ENCODE measurements around the gene POU4F2. TPM values are rescaled to one million over a fixed set of nuclear protein-coding genes. Genes with fewer than 3 reads are reported as not detected.
"Not testable (repeated sequence)": the region's sequence is repeated elsewhere in the genome, so short reads cannot be mapped to it uniquely, and the experiment has no call there.

Gene POU4F2
- total and polyA plus RNA-seq, 4 donors = not detected

DNA sequence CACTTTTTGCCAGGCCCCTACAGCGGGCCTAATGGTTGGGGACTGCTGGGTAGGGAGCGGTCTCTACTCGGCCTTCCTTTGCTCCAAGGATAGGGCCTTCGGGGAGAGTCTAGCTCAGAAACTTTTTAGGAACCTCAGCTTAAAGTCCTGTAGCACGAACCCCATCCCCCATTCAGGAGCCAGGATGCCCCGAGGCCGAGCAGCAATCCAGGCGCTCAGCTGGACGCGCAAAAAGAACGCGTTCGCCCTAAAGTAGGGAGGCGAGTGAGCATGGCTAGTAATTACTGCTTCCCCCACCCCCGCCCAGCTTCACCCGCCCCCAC, 9.7 kb downstream of the POU4F2 start:
- no peak for DNase-seq
- peaks cover 0 to 1% of the 10 kb centered on the region in 2 donors for H3K27me3 ChIP-seq (ENCODE audit: control insufficient read depth in 1 of 2, insufficient read depth in 2 of 2, low read length in 1 of 2)
- H3K27ac ChIP-seq (ENCODE audit: low read depth in 1 of 2, low read length in 2 of 2) = no peak overlapping the region
- H3K36me3 ChIP-seq (ENCODE audit: control insufficient read depth in 1 of 2, insufficient read depth in 2 of 2, low read length in 1 of 2) = no peaks in the 10 kb centered on the region
- ATAC-seq (ENCODE audit: low FRiP score) = no peak
- H3K9me3 ChIP-seq (ENCODE audit: control insufficient read depth, low read length) = no peaks in the 10 kb centered on the region
- 1 to 3% methylated on average over 15 to 16 of the region's 16 CpGs for WGBS, 2 donors
- H3K4me1 ChIP-seq (ENCODE audit: control insufficient read depth in 1 of 2, insufficient read depth in 2 of 2, low read length in 2 of 2) = no peaks in the 10 kb centered on the region
- H3K4me3 ChIP-seq (ENCODE audit: low read length in 2 of 2) = no peak overlapping the region
- intact Hi-C loops (cut with DNase I) = no loop called here

DNA sequence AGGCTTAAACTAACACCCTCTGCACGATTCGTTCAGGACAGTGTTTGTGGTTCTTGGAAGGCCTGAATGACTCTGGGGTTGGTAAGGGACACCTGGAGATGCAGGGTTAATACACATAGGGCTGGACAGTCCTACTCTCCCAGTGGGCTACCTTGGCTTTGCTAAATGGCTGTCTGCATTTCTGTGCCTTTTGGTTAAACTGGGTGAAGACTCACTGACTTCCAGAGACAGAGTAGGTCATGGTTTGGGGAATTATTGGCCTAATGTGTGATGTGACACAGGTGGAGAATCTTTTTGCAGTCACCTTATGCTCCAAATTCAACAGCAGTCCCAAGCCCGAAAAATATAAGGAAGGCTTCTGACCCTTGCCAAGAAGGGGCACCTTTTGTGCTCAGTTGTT, 10.5 kb downstream of the POU4F2 start:
- Histone ChIP-seq H3K36me3 (ENCODE audit: control insufficient read depth in 1 of 2, insufficient read depth in 2 of 2, low read length in 1 of 2) (no peaks in the 10 kb centered on the region), H3K9me3 (ENCODE audit: control insufficient read depth, low read length) (no peaks in the 10 kb centered on the region), H3K27ac (ENCODE audit: low read depth in 1 of 2, low read length in 2 of 2) (no peak overlapping the region), H3K4me3 (ENCODE audit: low read length in 2 of 2) (no peak overlapping the region), H3K27me3 (ENCODE audit: control insufficient read depth in 1 of 2, insufficient read depth in 2 of 2, low read length in 1 of 2) (peaks cover 0 to 1% of the 10 kb centered on the region in 2 donors), H3K4me1 (ENCODE audit: control insufficient read depth in 1 of 2, insufficient read depth in 2 of 2, low read length in 2 of 2) (no peaks in the 10 kb centered on the region)
- no peak for ATAC-seq (ENCODE audit: low FRiP score)
- 14% methylated on average over 3 of the region's 3 CpGs for WGBS, 2 donors
- intact Hi-C loops (cut with DNase I) = no loop called here
- no peak for DNase-seq

DNA sequence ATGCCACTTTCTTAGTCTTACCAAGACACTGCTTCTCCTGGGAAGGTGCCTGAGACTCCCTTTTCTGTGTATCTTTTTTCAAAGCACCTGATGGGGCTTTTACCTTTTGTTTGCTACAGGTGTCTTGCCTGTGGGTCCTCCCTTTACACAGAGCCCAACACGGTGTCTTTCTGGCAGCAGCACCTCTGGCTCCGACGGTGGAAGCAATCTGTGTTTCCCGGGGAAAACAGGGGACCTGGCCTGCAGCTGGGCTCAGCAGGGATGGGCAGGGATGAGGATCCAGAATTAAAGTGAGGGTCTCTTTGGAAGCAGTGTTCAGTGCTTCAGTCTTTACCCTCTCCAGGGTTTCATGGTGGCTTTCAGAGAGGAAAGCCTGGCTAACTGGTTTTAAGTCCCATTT, 11.3 kb downstream of the POU4F2 start:
- intact Hi-C loops (cut with DNase I) = no loop called here
- ATAC-seq (ENCODE audit: low FRiP score) = no peak
- DNase-seq = no peak
- H3K27me3 ChIP-seq (ENCODE audit: control insufficient read depth in 1 of 2, insufficient read depth in 2 of 2, low read length in 1 of 2) = peaks cover 0 to 1% of the 10 kb centered on the region in 2 donors
- no peak overlapping the region for H3K4me3 ChIP-seq (ENCODE audit: low read length in 2 of 2)
- 0 to 2% methylated on average over 4 of the region's 4 CpGs for WGBS, 2 donors
- H3K9me3 ChIP-seq (ENCODE audit: control insufficient read depth, low read length) = no peaks in the 10 kb centered on the region
- no peaks in the 10 kb centered on the region for H3K36me3 ChIP-seq (ENCODE audit: control insufficient read depth in 1 of 2, insufficient read depth in 2 of 2, low read length in 1 of 2)
- no peaks in the 10 kb centered on the region for H3K4me1 ChIP-seq (ENCODE audit: control insufficient read depth in 1 of 2, insufficient read depth in 2 of 2, low read length in 2 of 2)
- H3K27ac ChIP-seq (ENCODE audit: low read depth in 1 of 2, low read length in 2 of 2) = no peak overlapping the region

DNA sequence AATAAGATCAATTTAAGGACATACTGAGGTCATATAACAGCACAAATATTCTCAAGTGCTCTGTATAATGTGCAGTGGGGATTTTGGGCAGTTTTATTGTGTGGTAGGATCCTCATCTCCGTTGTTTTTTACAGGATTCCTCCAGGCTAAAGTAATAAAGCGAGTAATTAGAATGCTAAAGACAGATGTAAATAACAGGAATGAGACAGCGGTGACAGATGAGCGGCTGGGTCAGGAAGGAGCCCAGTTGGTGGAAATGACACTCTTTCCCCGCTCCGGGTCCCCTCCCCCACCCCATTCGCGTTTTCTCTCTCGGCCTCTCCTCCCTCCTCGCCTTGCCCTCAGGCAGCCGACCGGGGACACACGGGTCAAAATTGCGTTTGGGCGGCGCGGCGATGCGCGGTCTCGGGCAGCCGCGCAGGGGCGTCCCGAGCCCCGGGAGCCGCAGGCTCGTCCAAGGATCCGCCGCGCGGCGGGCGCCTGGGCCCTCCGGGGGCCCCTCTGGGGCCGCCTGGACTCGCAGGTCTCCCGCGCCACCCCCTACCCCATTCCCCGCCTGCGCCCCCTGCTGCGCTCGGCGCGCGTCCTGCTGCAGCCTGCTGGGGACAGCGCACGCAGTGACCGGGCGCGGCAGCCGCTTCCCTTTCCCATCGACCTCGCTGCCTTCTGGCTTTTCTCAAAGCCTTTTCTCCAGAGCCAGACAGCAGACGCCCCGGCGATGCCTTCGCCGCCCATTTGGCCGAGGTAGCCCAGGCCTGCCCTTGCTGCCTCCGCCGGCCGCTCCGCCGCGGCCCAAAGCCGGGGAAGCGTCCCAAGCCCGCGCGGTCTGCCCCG, 16.2 kb downstream of the POU4F2 start:
- ATAC-seq (ENCODE audit: low FRiP score) (peak; percentile 60), DNase-seq (peak in 1 of 2 donors; percentile 71)
- H3K27ac ChIP-seq (ENCODE audit: low read depth in 1 of 2, low read length in 2 of 2) = no peak overlapping the region
- peaks cover 0 to 3% of the 10 kb centered on the region in 2 donors for H3K27me3 ChIP-seq (ENCODE audit: control insufficient read depth in 1 of 2, insufficient read depth in 2 of 2, low read length in 1 of 2)
- H3K9me3 ChIP-seq (ENCODE audit: control insufficient read depth, low read length) = no peaks in the 10 kb centered on the region
- peak overlapping the region; percentile 3 to 28 for H3K4me3 ChIP-seq (ENCODE audit: low read length in 2 of 2)
- WGBS, 2 donors = 1% methylated on average over 67 to 72 of the region's 72 CpGs
- intact Hi-C loops (cut with DNase I) = no loop called here
- H3K36me3 ChIP-seq (ENCODE audit: control insufficient read depth in 1 of 2, insufficient read depth in 2 of 2, low read length in 1 of 2) = no peaks in the 10 kb centered on the region
- H3K4me1 ChIP-seq (ENCODE audit: control insufficient read depth in 1 of 2, insufficient read depth in 2 of 2, low read length in 2 of 2) = no peaks in the 10 kb centered on the region

DNA sequence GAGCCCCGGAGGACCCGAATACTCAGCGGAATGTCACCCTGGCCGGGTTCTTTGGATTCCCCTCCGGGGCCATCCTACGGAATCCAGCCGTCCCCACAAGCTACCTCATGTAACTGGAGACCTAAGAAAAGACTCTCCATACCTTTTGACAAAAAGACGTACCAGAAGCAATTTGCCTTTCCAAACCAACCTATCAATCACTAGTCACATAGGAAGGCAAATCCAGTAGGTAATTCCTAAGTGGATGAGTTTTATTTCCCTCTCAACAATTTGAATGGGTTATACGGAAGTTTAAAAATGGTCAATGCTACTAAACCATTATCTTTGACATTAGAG, 16.8 kb downstream of the POU4F2 start:
- DNase-seq (no peak), ATAC-seq (ENCODE audit: low FRiP score) (no peak)
- H3K36me3 ChIP-seq (ENCODE audit: control insufficient read depth in 1 of 2, insufficient read depth in 2 of 2, low read length in 1 of 2) = no peaks in the 10 kb centered on the region
- H3K4me1 ChIP-seq (ENCODE audit: control insufficient read depth in 1 of 2, insufficient read depth in 2 of 2, low read length in 2 of 2) = no peaks in the 10 kb centered on the region
- 8 to 9% methylated on average over 9 of the region's 9 CpGs for WGBS, 2 donors
- H3K4me3 ChIP-seq (ENCODE audit: low read length in 2 of 2) = peak overlapping the region in 1 of 2 donors; percentile 28
- intact Hi-C loops (cut with DNase I) = no loop called here
- no peaks in the 10 kb centered on the region for H3K9me3 ChIP-seq (ENCODE audit: control insufficient read depth, low read length)
- H3K27ac ChIP-seq (ENCODE audit: low read depth in 1 of 2, low read length in 2 of 2) = no peak overlapping the region
- peaks cover 0 to 3% of the 10 kb centered on the region in 2 donors for H3K27me3 ChIP-seq (ENCODE audit: control insufficient read depth in 1 of 2, insufficient read depth in 2 of 2, low read length in 1 of 2)

DNA sequence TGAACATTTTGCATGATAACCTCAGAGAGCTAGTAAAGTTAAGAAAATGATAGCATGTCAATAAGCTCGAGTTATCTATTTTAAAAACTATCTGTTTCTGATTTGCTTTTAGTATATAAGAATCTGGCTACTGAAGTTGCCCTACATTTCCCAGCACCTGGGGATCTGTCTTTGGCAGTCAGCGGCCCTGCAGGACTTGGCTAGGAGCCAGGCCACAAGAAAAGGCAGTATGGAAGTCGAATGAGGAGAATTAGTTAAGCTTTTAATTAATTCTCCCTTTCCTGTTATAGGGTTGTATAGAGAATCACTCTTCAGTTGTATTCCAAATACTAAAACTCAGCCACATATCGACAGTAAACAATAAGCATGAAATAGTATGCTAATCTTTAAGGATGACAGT, 22.7 kb downstream of the POU4F2 start:
- WGBS, 2 donors = 56 to 57% methylated on average over 4 of the region's 4 CpGs
- Histone ChIP-seq H3K9me3 (ENCODE audit: control insufficient read depth, low read length) (peaks cover 1% of the 10 kb centered on the region), H3K36me3 (ENCODE audit: control insufficient read depth in 1 of 2, insufficient read depth in 2 of 2, low read length in 1 of 2) (no peaks in the 10 kb centered on the region), H3K27ac (ENCODE audit: low read depth in 1 of 2, low read length in 2 of 2) (no peak overlapping the region), H3K4me1 (ENCODE audit: control insufficient read depth in 1 of 2, insufficient read depth in 2 of 2, low read length in 2 of 2) (no peaks in the 10 kb centered on the region), H3K27me3 (ENCODE audit: control insufficient read depth in 1 of 2, insufficient read depth in 2 of 2, low read length in 1 of 2) (peaks cover 0 to 2% of the 10 kb centered on the region in 2 donors), H3K4me3 (ENCODE audit: low read length in 2 of 2) (no peak overlapping the region)
- intact Hi-C loops (cut with DNase I) = no loop called here
- ATAC-seq (ENCODE audit: low FRiP score) (no peak), DNase-seq (no peak)

DNA sequence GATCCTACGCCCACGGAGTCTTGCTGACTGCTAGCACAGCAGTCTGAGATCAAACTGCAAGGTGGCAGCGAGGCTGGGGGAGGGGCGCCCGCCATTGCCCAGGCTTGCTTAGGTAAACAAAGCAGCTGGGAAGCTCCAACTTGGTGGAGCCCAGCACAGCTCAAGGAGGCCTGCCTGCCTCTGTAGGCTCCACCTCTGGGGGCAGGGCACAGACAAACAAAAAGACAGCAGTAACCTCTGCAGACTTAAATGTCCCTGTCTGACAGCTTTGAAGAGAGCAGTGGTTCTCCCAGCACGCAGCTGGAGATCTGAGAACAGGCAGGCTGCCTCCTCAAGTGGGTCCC, 25.2 kb downstream of the POU4F2 start:
- H3K27ac ChIP-seq (ENCODE audit: low read depth in 1 of 2, low read length in 2 of 2); H3K4me3 ChIP-seq (ENCODE audit: low read length in 2 of 2); H3K4me1 ChIP-seq (ENCODE audit: control insufficient read depth in 1 of 2, insufficient read depth in 2 of 2, low read length in 2 of 2); H3K36me3 ChIP-seq (ENCODE audit: control insufficient read depth in 1 of 2, insufficient read depth in 2 of 2, low read length in 1 of 2); ATAC-seq (ENCODE audit: low FRiP score); H3K9me3 ChIP-seq (ENCODE audit: control insufficient read depth, low read length); H3K27me3 ChIP-seq (ENCODE audit: control insufficient read depth in 1 of 2, insufficient read depth in 2 of 2, low read length in 1 of 2); DNase-seq; intact Hi-C loops (cut with DNase I): not testable (repeated sequence)
- WGBS, 2 donors = 57 to 60% methylated on average over 5 to 6 of the region's 6 CpGs

DNA sequence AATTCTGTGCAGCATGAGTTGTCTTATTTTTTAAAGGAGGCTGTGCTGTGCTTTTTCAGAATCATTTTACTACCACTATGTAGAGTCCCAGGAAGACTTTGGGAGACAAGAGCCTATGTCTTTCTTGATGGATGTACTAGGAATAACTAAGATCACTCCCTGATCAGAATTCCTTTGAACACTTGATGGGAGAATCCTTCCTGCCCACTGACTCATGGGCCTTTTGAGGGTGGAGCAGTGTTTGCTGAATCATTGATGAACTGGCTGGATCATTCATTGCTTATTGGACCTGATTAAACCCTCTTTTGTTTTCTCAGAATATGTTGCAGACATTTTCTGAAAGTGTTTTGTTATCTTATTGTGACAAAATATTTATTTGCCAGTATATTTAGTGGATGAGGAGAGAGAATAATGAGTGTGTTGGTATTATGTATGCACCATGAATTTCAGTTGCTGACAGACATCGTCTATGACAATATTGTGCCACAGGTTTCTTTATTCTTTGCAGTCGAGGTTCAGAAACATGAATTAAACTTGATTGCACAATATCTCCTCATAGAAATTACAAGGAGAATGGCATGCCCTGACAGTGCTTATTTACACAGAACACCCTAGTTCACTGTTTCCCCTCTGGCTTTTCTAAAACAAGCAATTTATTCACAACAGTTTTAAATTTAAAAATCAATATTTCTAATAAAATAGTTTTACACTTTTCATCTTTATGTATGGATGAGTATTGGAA, 36.3 kb downstream of the POU4F2 start:
- 68 to 71% methylated on average over 2 of the region's 2 CpGs for WGBS, 2 donors
- Histone ChIP-seq H3K4me3 (ENCODE audit: low read length in 2 of 2) (no peak overlapping the region), H3K27me3 (ENCODE audit: control insufficient read depth in 1 of 2, insufficient read depth in 2 of 2, low read length in 1 of 2) (no peaks in the 10 kb centered on the region), H3K9me3 (ENCODE audit: control insufficient read depth, low read length) (no peaks in the 10 kb centered on the region), H3K36me3 (ENCODE audit: control insufficient read depth in 1 of 2, insufficient read depth in 2 of 2, low read length in 1 of 2) (no peaks in the 10 kb centered on the region), H3K27ac (ENCODE audit: low read depth in 1 of 2, low read length in 2 of 2) (no peak overlapping the region), H3K4me1 (ENCODE audit: control insufficient read depth in 1 of 2, insufficient read depth in 2 of 2, low read length in 2 of 2) (no peaks in the 10 kb centered on the region)
- intact Hi-C loops (cut with DNase I) = no loop called here
- ATAC-seq (ENCODE audit: low FRiP score) (no peak), DNase-seq (no peak)
